GM18499 (cell line): ENCODE measurements around the gene ZNF337.
"Not testable (repeated sequence)": the region's sequence is repeated elsewhere in the genome, so short reads cannot be mapped to it uniquely, and the experiment has no call there.

ENCODE experiments used
- ATAC-seq: cut with Tn5 transposase; IDR thresholded peaks from one replicate; pipeline ENCODE4 v1.9.1; 2021; ENCODE audit warnings: moderate number of reproducible peaks; ENCODE audit not compliant: insufficient read depth, unreplicated experiment

Gene ZNF337

GRCh38 chr20:25632940-25633790, 63.5 kb downstream of the ZNF337 start:
- ATAC-seq: no peak

GRCh38 chr20:25630615-25631014, 66.0 kb downstream of the ZNF337 start:
- ATAC-seq: not testable (repeated sequence)

GRCh38 chr20:25629816-25630499, 66.7 kb downstream of the ZNF337 start:
- no peak for ATAC-seq

GRCh38 chr20:25626779-25627178, 69.9 kb downstream of the ZNF337 start:
- no peak for ATAC-seq

- no peak for ATAC-seq
Observed at GRCh38 chr20:25624500-25624939, 72.1 kb downstream of the ZNF337 start.
